Calu3 (cell line): ENCODE measurements around the gene HMMR. TPM values are rescaled to one million over a fixed set of nuclear protein-coding genes. Genes with fewer than 3 reads are reported as not detected.

ENCODE experiments used
- BruUV-seq: library from RNA; stranded (reverse); fragments of 400-500 nt; replicated peaks from 2 replicates; lab custom pipeline; 2021; lab: Mats Ljungman, UMichigan
- CTCF ChIA-PET: fragments of 300-600 bp; sonication (Branson Sonifier 250); formaldehyde crosslinking; loops from one replicate; lab custom pipeline; 2022; ENCODE audit warnings: antibody characterized with exemption; lab: Charles Lee
- DNase-seq: peaks from one replicate; pipeline ENCODE4 v3.0.0; 2022
- H3K27ac Mint-ChIP-seq: one replicate; pipeline ENCODE4 v1.8.0; 2022; ENCODE audit warnings: mixed read lengths; ENCODE audit not compliant: unreplicated experiment
- H3K27me3 Mint-ChIP-seq: one replicate; pipeline ENCODE4 v1.8.0; 2022; ENCODE audit warnings: mixed read lengths; ENCODE audit not compliant: unreplicated experiment
- H3K36me3 Mint-ChIP-seq: one replicate; pipeline ENCODE4 v1.8.0; 2022; ENCODE audit warnings: mild to moderate bottlenecking, moderate library complexity, mixed read lengths; ENCODE audit not compliant: insufficient read depth, unreplicated experiment
- H3K4me1 Mint-ChIP-seq: one replicate; pipeline ENCODE4 v1.8.0; 2022; ENCODE audit warnings: mild to moderate bottlenecking, low read depth, mixed read lengths; ENCODE audit not compliant: unreplicated experiment
- H3K4me3 Mint-ChIP-seq: one replicate; pipeline ENCODE4 v1.8.0; 2022; ENCODE audit warnings: mild to moderate bottlenecking, low read depth, moderate library complexity, mixed read lengths; ENCODE audit not compliant: unreplicated experiment
- H3K9me3 Mint-ChIP-seq: one replicate; pipeline ENCODE4 v1.8.0; 2022; ENCODE audit warnings: low read depth, mixed read lengths; ENCODE audit not compliant: unreplicated experiment
- CTCF ChIP-seq: fragments of 200-600 bp; IDR thresholded peaks from one replicate; pipeline ENCODE4 v1.8.0; 2022; ENCODE audit warnings: antibody characterized with exemption; ENCODE audit not compliant: unreplicated experiment
- intact Hi-C: fragments of 100-400 bp; cut with micrococcal nuclease; formaldehyde crosslinking; loops from one replicate; pipeline ENCODE4 v1.10.0; 2022; ENCODE audit not compliant: unreplicated experiment
- total RNA-seq: library from RNA; stranded (reverse); gene quantifications from 2 replicates; pipeline ENCODE4 v1.2.3, GENCODE V29; 2022

Gene HMMR
- total RNA-seq, 1 experiment from 2014 or later: 54.3 TPM

- H3K9me3 Mint-ChIP-seq: no peaks in the 10 kb centered on the region
- TF ChIP-seq CTCF: no peak
- H3K4me1 Mint-ChIP-seq: peaks cover 10% of the 10 kb centered on the region
- intact Hi-C loops: loop anchor here (2.0 kb wide), 1 partner anchor 43 kb away; the partner anchor contains the start of genes HMMR and NUDCD2
- DNase-seq: peak; percentile 55
- H3K27ac Mint-ChIP-seq: peak overlapping the region; percentile 83
- CTCF ChIA-PET: interaction anchor here (0.6 to 1.0 kb wide), 3 partner anchors 8 to 44 kb away, joined by 4 to 9 read pairs (median 6); partner anchors contain the start of genes HMMR and NUDCD2
- peaks cover 43% of the 10 kb centered on the region for H3K36me3 Mint-ChIP-seq
- peak overlapping the region; percentile 98 for H3K4me3 Mint-ChIP-seq
- BruUV-seq: no TSS peak
- H3K27me3 Mint-ChIP-seq: no peaks in the 10 kb centered on the region
These were observed 43.0 kb downstream of the HMMR start for GRCh38 chr5:163503106-163504078.

- Mint-ChIP-seq H3K4me1 (peaks cover 19% of the 10 kb centered on the region), H3K4me3 (peak overlapping the region; percentile 98), H3K27ac (peak overlapping the region; percentile 83), H3K36me3 (peaks cover 47% of the 10 kb centered on the region), H3K27me3 (no peaks in the 10 kb centered on the region), H3K9me3 (no peaks in the 10 kb centered on the region)
- no peak for TF ChIP-seq CTCF
- peak; percentile 31 for DNase-seq
- no TSS peak for BruUV-seq
- intact Hi-C loops: loop anchor here (2.0 kb wide), 1 partner anchor 44 kb away; the partner anchor contains the start of genes HMMR and NUDCD2
- CTCF ChIA-PET: interaction anchor here (1.8 kb wide), 1 partner anchor 43 kb away, joined by 10 read pairs; the partner anchor contains the start of genes HMMR and NUDCD2
These were observed 43.9 kb downstream of the HMMR start for GRCh38 chr5:163504079-163504931.

GRCh38 chr5:163505049-163505367 is 44.6 kb downstream of the HMMR start:
- peak overlapping the region; percentile 83 for H3K27ac Mint-ChIP-seq
- CTCF ChIA-PET: interaction anchor here (0.6 to 1.8 kb wide), 2 partner anchors 44 to 65 kb away, joined by 3 to 10 read pairs; partner anchors contain the start of genes HMMR and NUDCD2
- no peaks in the 10 kb centered on the region for H3K9me3 Mint-ChIP-seq
- H3K27me3 Mint-ChIP-seq: no peaks in the 10 kb centered on the region
- no peak for TF ChIP-seq CTCF
- H3K4me1 Mint-ChIP-seq: peaks cover 21% of the 10 kb centered on the region
- intact Hi-C loops: loop anchor here (2.0 kb wide), 1 partner anchor 44 kb away; the partner anchor contains the start of genes HMMR and NUDCD2
- peak overlapping the region; percentile 98 for H3K4me3 Mint-ChIP-seq
- H3K36me3 Mint-ChIP-seq: peaks cover 51% of the 10 kb centered on the region
- BruUV-seq: TSS peak; percentile 91
- no peak for DNase-seq
